Activated naive CD4-positive, alpha-beta T cell (primary cell): Measurements from ENCODE around the gene S1PR4.
"Not testable (repeated sequence)": the region's sequence is repeated elsewhere in the genome, so short reads cannot be mapped to it uniquely, and the experiment has no call there.

Source experiments
- DNase-seq, 4 experiments: peaks; one replicate each; lab custom pipeline; 2025; lab: John Stamatoyannopoulos, UW

The S1PR4 gene

DNA sequence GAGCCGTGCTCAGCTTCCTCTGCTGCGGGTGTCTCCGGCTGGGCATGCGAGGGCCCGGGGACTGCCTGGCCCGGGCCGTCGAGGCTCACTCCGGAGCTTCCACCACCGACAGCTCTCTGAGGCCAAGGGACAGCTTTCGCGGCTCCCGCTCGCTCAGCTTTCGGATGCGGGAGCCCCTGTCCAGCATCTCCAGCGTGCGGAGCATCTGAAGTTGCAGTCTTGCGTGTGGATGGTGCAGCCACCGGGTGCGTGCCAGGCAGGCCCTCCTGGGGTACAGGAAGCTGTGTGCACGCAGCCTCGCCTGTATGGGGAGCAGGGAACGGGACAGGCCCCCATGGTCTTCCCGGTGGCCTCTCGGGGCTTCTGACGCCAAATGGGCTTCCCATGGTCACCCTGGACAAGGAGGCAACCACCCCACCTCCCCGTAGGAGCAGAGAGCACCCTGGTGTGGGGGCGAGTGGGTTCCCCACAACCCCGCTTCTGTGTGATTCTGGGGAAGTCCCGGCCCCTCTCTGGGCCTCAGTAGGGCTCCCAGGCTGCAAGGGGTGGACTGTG is 1.2 kb downstream of the S1PR4 start:
- DNase-seq = no peak

DNA sequence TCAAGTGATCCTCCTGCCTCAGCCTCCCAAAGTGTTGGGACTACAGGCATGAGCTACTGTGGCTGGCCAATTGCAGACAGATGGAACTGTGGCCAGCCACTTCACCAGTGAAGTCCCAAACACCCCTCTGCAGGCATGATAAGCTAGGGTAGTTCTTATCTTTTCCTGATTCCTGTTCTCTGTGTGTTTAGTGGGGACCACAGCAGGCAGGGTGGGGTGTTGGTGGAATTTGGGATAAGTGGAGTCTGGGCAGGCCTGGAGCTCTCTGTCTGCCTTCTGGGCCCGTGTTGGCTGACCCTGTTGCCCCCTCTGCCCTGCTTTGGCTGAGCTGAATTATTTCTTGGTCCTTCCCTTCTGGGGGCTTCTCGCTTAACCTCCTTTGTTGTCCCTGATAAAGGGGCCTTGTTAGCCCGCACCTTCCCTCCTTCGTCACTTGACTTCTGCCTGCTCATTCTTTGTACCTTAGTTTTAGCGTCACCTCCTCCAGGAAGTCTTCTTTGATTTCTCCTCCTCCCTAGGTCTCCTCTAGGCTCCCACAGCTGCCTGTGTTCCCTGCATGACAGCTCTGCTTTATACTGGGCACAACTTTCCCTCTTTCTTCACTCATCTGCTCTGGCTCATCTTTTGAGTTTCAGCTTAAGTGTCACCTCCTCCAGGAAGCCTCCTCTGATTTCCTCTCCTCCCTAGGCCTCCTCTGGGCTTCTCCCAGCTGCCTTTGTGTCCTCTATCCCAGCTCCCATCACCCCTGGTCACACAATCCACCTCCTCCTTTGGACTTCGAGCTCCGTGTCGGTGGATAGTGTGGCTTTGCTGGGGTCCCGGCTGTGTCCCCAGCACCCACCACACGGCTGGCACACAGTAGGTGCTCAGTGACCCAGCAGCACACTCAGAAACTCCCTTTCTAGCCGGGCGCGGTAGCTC is 5.4 kb downstream of the S1PR4 start:
- DNase-seq = no peak

- peak in 2 of 4 experiments; percentile 62 to 65 for DNase-seq
Observed at GRCh38 chr19:3184847-3185460, 6.4 kb downstream of the S1PR4 start.

DNA sequence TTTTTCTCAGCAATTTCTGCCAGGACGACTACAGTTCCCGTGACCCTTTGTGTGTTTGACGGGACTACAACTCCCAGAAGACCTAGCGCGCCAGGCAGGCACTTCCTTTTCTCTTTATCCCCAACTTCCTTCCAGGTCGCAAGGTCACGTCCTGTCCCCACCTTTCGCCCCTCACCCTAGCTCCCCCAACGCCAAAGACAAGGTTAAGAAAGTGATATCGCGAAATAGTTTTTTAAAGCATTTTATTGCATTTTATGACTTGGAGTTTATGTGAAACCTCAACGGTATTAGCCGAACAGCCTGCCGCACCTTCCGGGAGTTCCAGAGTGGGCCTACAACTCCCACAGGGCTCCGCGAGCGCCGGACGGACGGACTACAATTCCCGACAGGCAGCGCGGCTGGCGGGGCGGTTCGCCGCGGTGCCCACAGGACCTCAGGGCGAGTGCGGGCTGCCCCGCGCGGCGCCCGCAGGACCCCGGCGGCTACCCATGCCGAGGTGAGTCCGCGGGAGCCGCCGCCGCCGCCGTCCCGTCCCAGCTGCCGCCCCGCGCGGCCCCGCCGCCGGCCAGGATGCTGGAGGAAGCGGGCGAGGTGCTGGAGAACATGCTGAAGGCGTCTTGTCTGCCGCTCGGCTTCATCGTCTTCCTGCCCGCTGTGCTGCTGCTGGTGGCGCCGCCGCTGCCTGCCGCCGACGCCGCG is 7.0 kb downstream of the S1PR4 start, which contains the start of gene NCLN:
Gene NCLN, plus strand, starts transcription at position 470 of the 699 bp plus-strand sequence. Its CDS starts 101 bp downstream, at position 571.
- peak; percentile 85 to 92 (median 88) for DNase-seq

DNA sequence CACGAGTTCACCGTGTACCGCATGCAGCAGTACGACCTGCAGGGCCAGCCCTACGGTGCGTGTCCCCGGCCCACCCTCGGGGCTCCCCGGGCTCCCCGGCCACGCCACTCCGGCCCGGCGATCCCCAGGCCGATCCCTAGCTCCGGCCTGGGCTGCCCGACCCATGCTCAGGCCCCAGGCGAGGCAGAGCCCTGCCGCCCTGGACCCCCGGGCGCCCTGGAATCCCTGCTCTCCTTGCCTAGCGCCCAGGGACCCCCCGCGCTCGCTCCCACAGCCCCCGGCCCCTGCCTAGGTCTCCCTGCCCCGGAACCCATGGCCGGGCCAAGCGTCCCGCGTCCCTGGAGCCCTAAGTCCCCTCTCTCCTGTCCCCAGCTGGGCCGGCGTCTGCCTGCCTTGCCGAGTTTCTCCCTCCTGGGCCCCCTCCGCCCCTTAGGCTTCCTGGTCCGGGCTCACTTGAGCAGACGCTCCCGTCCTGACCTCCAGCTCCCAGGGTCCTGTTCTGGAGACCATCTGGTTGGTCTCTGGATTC is 7.7 kb downstream of the S1PR4 start:
- DNase-seq = no peak

DNA sequence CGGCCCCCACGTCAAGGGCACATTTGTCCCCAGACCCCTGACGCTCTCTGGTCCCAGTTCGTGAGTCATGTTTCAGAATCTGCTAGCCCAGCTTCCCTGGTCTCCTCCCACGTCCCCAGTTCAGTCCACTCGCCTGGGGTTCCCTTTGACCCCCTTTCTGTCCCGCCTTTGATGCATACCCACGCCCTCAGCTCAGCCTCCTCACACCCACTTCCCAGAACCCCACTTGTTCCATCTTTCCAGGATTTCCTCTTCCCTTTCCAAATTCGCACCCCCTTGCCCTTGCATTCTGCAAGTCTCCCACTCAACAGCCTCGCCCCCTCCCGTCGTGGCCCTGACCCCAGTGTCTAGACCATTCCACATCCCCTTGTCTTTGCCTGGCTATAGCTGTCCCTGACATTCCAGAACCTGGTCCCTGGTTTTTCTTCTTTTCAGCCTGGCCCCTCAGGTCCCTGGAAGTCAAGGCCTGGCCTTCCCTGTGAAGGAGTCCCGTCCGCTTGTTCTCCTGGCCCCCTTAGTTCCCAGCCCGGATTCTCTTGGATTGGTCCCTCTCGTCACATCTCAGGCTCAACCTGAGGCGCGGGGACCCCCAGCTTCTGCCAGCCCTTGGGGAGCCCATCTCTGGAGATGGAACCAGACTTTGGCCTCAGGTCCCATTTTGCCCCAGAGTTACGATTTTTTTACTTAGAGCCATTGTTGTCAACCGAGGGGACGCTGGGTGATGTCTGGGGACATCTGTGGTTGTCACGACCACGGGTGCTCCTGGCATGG is 8.5 kb downstream of the S1PR4 start:
- DNase-seq = no peak

GRCh38 chr19:3187662-3188511 is 9.3 kb downstream of the S1PR4 start:
- no peak for DNase-seq

GRCh38 chr19:3188627-3189596 is 10.3 kb downstream of the S1PR4 start:
- DNase-seq = no peak

GRCh38 chr19:3189702-3190469 is 11.3 kb downstream of the S1PR4 start:
- no peak for DNase-seq

DNA sequence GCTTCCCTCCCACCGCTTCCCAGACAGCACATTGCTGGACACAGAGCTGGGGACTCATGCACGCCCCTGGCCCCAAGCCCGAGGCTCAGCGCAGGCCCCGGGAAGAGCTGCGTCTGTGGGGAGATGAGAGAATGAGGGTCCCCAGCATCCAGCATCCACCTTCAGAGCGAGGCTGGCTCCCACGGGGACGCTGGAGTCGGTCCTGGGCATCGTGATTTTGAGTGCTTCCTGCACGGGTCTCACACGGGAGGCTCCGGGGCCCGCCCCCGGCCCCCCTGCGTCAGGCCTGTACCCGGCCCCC is 11.9 kb downstream of the S1PR4 start:
- no peak for DNase-seq

- no peak for DNase-seq
Observed at GRCh38 chr19:3190921-3191805, 12.6 kb downstream of the S1PR4 start.

DNA sequence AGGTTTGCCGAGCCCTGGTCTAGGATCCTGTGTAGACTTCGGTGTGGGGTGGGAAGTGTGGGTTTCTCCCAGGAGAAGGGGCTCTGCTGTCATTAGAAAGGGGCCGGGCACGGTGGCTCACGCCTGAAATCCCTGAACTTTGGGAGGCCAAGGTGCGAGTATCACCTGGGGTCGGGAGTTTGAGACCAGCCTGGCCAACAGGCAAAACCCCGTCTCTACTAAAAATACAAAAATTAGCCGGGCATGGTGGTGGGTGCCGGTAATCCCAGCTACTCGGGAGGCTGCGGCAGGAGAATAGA is 13.2 kb downstream of the S1PR4 start:
- DNase-seq = not testable (repeated sequence)

DNA sequence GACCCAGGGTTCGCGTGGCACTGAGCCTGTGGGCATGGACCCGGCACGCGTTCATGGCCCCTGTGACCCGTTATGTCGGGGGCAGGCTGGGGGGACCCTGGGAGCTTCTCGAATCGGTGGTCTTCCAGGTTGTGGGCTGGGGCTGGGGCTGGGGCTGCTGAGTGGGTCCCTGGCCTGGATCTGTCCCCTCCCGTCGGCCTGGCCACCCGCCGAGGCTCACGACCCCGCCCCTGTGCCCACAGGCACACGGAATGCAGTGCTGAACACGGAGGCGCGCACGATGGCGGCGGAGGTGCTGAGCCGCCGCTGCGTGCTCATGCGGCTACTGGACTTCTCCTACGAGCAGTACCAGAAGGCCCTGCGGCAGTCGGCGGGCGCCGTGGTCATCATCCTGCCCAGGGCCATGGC is 13.7 kb downstream of the S1PR4 start:
- DNase-seq = no peak

- DNase-seq = no peak
Observed at GRCh38 chr19:3192684-3193083, 14.1 kb downstream of the S1PR4 start.

DNA sequence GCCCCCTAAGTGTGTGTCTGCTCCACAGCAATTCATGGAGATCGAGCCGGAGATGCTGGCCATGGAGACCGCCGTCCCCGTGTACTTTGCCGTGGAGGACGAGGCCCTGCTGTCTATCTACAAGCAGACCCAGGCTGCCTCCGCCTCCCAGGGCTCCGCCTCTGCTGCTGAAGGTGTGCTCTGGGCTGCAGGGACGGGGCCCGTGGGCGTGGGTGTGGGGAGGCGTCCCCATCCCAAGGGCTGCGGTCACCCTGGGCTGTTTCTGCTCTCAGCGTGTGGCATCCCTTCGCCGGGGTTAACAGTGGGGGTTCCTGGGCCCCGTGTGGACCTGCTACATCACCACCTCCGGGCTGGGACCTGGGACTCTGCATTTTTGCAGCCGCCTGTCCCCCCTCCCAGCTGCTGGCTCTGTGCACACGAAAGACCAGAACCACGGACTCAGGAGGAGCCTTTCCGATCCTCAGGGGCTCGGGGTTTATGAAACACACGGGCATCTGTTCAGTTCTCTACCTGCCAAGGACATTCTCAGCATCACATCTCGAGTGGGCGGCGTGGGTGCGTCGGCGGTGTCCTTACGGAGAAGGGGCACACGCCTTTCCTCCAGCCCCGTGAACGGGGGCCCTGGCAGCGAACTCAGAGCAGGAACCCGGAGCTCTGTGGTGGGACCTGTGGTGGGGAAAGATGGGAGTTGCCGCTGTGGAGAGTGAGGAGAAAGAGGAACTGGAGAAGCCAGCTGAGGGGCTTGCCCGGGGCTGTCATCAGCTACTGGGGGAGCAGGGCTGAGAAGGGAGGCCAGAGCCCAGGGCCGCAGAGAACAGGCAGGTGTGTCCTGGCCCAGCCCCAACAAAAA is 14.9 kb downstream of the S1PR4 start:
- no peak for DNase-seq
